HG03139 (cell line): Measurements from ENCODE around the gene KRT34.

Experiments used
- ATAC-seq: cut with Tn5 transposase; IDR thresholded peaks from one replicate; pipeline ENCODE4 v1.9.1; 2021; ENCODE audit not compliant: unreplicated experiment

The KRT34 gene

DNA sequence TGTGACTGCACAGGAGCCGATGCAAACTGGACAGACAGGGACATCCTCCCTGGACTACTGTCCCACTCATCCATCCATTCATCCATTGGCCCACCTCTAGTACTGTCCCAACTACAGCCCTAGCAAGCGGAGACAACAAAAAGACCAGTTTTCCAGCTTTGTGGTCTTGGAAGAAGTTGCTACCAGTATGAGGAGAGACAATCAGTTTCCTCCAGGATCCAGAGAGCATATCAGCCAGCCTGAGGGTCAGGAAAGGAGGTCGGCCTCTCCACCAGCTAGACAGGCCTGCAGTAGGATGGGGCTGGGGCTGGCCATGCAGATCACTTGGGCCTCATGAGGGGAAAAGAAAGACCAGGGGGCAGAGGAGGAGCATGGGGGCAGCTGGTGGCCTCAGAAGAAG, 48.3 kb downstream of the KRT34 start:
- no peak for ATAC-seq

GRCh38 chr17:41333098-41333497, 49.0 kb downstream of the KRT34 start:
- ATAC-seq: no peak

GRCh38 chr17:41332239-41332638, 49.9 kb downstream of the KRT34 start:
- ATAC-seq: no peak

- no peak for ATAC-seq
Observed at GRCh38 chr17:41331606-41332005, 50.5 kb downstream of the KRT34 start.

DNA sequence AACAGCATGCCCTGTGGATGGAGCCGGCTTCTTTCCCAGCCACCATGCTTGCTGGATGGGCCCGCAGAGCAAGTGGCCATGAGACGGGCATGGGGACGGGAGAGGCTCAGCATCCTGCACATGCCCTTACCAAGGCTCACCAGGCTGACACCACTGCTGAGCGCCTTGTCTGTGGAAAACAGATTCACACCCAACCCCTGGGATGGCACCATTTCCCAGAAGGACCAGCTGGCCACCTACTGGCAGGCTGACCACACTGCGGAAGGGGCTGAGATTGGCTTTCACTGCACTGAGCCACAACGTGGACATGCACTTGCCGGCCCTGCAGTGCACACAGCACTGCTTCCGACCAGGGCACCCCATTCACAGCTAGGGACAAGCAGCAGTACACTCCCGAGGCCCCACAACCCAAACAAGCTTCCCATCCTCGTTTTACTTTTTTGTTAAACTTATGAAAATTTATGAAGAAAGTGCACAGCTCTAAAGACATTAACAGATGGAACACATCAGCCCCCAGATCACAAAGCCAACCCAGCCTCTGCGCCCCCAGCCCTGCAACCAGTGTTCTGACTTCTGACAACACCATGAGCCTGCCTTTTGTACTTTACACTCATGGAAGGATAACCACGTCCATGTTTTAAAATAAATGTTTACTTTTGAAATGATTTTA, 52.7 kb downstream of the KRT34 start:
- ATAC-seq: no peak

DNA sequence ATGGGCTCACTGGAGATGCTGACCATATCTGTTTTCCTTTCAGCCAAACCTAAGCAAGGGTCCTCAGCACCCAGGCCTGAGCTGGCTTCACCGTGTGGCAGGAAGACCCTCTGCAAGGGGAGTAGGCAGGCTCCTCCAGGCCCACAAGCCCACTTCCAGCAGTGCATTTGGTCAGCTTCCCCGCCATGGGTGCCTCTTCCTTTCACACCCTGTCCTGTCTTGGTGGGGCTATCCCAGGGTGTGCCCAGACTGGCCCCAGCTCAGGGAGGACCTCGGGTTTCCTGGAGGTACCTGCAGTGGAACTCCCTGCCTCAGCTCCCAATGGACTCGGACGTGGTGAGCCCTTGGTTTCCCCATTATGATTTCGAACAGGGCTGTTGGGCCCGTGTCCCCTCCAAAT, 53.9 kb downstream of the KRT34 start:
- no peak for ATAC-seq
